NCI-H187 treated with DMSO at 0.1 percent for 48 hours (cell line): ENCODE data around the gene PARP15.
"Not testable (repeated sequence)": the region's sequence is repeated elsewhere in the genome, so short reads cannot be mapped to it uniquely, and the experiment has no call there.

Experiments used
- DNase-seq: peaks from one replicate; lab custom pipeline; 2025; lab: John Stamatoyannopoulos, UW

Gene PARP15

DNA sequence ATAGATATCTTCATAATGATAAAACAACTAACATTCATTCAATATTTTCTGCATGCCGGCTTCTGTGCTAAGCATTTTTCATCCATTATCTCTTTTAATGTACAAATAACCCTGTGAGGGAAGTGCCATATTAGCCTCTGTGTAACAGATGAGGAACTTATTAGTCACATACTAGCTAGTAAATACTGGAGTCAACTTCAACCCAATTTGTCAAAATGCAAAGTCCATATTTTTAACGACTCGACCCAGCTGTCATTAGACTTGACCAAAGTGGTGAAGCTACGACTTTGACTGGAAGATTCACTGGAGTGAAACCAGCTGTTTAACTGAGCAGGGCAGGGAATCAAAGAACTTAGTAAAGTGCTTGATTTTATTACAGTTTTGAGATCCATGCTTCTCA, 41.6 kb downstream of the PARP15 start:
- DNase-seq: no peak

- no peak for DNase-seq
These were observed 42.9 kb downstream of the PARP15 start for GRCh38 chr3:122620399-122620798.

DNA sequence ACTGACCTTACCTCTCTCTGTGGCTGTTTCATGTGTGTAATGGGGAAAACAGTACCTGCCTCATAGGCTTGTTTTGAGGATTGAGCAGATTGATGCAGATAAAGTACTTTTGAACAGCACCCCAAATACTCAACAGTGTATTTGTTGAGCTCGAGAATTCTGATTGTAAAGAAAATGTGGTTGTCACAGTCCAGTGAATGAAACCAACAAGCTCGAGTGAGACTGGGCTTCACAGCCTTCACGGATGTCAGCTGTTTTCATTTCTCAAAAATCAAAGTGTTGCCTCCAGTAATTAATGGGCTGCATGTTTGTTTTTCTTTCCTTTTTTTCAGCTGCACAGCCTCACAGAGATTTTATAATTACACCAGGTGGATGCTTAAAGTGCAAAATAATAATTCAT, 43.7 kb downstream of the PARP15 start:
- DNase-seq: no peak

DNA sequence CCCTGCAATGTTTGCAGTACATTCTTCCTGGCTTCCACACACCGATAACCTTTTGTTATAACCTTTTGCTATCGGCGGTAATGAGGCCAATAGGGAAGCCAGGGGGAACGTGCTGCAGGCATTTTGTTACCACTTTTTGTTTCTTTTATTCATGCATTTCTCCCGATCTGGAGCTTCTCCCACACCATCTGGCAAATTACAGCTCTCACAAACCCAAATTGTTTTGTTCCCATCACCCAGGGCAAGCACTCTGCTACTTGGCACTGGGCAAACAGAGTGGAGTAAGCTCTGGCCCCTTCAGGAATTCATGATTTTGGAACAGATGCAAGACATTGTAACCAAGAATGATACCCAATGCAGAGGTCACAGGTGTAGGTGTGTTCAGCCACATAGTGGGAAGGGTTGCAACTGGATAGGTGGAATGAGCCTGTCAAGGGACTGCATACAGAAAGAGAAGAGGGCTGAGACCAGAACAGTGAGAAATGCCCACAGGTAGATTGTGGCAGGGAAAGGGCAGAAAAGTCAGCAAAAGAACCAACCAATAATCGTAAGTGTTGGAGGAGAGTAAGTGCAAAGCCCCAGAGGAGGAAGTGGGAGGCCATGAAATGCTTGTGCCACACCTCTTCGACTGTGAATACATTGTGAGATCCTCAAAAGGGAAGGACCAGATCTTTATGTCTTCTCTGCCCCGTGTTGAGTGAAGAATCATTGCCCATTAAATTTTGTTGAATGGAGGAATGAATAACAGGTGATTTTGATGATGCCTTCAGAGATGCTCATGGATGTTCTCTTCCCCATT, 45.8 kb downstream of the PARP15 start:
- no peak for DNase-seq

GRCh38 chr3:122626515-122627180, 49.2 kb downstream of the PARP15 start:
- DNase-seq: no peak

DNA sequence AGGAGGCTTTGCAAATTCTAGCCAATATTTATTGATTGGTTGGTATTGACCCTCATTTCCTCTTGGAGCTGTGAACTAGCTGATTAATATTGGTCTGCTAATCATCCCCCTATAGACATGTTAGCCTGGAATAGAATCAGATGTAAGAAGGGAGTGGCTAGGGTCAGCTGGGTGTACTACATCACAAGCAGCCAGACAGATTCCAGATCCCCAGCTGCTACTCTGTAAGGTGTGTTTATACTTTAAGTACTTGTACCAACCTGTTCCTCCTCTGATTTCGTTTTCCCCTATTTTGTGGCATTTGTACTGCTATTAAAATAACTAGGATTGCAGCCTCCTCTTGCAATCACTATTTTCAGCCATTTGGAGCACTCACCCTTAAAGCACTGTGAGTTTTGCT, 49.9 kb downstream of the PARP15 start:
- DNase-seq: no peak

GRCh38 chr3:122628567-122628966, 51.1 kb downstream of the PARP15 start:
- DNase-seq: no peak

DNA sequence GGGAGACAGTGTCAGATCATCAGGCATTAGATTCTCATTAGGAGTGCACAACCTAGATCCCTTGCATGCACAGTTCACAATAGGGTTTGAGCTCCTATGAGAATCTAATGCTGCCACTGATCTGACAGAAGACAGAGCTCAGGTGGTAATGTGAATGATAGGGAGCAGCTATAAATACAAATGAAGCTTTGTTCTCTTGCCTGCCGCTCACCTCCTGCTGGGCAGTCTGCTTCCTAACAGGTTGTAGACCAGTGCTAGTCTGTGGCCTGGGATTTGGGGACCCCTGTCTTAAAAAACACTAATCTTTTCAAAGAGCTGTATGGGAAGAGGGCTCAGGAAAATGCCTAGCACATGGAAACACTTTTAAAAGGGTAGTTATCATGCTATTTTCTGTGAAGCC, 52.3 kb downstream of the PARP15 start:
- no peak for DNase-seq

DNA sequence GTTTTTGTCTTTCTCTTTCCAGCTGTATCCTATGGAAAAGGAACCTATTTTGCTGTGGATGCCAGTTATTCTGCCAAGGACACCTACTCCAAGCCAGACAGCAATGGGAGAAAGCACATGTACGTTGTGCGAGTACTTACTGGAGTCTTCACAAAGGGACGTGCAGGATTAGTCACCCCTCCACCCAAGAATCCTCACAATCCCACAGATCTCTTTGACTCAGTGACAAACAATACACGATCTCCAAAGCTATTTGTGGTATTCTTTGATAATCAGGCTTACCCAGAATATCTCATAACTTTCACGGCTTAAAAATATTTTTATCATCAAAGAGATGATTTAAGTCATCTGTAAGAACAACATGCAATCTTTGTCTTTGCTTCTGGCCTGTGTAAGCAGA, 58.3 kb downstream of the PARP15 start:
- DNase-seq: no peak

GRCh38 chr3:122636697-122637096, 59.2 kb downstream of the PARP15 start:
- DNase-seq: no peak

DNA sequence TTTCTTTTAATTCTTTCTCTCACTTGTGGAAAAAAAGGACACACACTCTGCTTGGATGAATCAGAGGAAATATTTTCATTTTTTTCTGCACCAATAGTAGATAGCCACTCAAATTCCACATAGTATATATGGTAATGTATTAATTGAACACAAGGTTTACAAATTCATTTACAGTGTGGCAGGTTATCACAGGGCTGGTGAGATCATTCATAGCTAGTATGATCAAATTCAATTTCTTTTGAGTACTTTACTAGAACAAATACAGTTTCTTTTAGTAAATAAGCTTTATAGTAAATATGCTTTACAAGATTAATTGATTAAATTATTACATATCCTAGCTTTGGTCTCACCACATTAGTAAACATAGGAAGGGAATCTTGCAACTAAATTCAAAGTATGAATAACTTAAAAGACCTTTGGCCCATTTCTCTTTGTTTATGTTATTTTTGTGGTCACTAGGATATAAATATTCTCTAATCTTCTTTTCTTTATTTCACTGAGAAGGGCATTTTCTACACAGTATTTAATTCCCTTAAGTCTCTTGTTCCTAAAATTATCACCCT, 63.1 kb downstream of the PARP15 start:
- DNase-seq: no peak

- no peak for DNase-seq
These were observed 65.5 kb downstream of the PARP15 start for GRCh38 chr3:122642935-122643334.

DNA sequence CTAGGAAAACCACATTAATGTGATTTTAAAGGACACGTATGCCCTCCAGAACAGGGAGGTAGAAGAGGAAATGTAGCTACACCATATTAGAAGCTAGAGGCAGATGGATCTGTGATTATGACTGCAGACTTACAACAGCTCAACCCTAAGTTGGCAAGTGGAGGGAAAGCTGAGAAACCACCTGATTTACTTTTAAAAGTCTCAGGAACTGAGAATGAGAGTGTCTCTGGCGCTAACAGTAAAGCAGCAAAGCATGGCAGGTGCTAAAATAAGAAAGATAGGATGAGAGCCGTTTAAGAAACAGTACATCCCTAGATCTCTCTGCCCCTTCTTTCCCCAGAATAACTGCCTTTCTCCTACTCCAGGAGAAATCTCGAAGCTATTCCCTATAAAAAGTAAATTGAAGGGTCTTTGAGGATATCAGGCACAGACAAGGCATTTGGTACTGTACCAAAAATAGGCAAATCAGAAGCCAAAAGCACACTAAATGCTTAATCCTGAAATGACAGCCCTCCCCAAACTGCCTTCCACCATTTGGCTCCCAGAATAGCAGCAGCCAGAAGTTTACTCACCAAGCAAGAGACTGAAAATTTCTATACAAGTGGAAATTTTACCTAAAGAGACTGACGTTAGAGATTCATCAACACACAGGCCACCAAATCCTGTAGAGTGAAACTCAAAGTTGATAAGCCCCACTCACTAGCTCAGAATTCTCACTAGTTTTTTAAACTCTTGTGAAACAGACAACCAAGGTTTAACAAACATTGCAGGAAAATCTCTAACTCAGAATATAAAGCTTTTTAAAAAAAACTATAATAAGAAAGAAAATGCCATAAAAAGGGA, 68.9 kb downstream of the PARP15 start:
- DNase-seq: no peak

DNA sequence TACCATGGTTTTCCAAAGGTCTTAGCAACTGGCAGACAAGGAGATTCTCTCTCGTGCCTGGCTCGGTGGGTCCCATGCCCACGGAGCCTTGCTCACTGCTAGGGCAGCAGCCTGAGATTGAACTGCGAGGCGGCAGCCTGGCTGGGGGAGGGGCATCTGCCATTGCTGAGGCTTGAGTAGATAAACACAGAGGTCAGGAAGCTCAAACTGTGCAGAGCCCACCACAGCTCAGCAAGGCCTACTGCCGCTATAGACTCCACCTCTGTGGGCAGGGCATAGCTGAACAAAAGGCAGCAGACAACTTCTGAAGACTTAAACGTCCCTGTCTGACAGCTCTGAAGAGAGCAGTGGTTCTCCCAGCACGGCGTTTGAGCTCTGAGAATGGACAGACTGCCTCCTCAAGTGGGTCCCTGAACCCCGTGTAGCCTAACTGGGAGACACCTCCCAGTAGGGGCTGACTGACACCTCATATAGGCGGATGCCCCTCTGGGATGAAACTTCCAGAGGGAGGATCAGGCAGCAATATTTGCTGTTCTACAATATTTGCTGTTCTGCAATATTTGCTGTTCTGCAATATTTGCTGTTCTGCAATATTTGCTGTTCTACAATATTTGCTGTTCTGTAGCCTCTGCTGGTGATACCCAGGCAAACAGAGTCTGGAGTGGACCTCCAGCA, 73.9 kb downstream of the PARP15 start:
- not testable (repeated sequence) for DNase-seq

GRCh38 chr3:122651962-122652361, 74.5 kb downstream of the PARP15 start:
- not testable (repeated sequence) for DNase-seq

DNA sequence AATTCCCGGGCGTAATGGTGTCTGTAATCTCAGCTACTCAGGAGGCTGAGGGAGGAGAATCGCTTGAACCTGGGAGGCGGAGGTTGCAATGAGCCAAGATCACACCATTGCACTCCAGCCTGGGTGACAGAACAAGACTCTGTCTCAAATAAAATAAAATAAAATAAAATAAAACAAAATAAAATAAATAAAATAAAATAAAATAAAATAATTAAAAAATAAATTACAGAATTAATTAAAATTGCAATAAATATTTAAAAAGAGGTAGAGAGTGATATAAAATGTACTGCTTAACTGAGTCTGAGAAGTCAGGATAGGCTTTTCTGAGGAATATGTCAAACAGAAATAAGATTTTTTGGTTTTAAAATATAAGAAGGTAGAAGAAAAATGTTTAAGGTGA, 80.9 kb downstream of the PARP15 start:
- not testable (repeated sequence) for DNase-seq

DNA sequence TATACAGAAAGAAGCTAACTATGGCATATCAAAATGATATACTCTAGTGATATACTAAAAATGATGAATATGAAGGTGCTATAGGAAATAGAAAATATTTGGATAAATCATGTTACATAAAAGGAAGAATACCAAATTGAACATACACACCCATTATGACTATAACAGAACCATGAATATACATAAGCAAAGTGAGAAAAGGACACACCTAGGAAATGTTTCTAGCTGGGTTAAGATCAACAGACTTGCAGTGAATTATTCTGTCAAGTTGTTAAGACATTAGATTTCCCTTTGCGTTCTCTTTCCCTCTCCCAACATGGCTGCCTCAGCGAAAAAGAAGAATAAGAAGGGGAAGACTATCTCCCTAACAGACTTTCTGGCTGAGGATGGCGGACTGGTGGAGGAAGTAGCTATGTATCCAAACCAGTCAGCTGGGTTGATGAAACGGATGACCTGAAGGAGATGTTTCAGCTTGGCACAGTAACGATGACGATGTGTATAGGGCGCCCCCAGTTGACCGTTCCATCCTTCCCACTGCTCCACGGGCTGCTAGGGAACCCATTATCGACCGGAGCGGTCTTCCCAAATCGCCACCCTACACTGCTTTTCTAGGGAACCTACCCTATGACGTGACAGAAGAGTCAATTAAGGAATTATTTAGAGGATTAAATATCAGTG, 83.0 kb downstream of the PARP15 start:
- no peak for DNase-seq

DNA sequence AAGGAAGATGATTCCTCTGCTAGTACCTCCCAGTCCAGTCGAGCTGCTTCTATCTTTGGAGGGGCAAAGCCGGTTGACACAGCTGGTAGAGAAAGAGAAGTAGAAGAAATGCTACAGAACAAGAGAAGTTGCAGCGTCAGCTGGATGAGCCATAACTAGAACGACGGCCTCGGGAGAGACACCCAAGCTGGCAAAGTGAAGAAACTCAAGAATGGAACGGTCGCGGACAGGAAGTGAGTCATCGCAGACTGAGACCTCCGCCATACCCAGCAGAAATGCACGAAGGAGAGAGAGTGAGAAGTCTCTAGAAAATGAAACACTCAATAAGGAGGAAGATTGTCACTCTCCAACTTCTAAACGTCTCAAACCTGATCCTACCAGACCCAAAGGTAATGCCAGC, 84.2 kb downstream of the PARP15 start:
- DNase-seq: no peak

DNA sequence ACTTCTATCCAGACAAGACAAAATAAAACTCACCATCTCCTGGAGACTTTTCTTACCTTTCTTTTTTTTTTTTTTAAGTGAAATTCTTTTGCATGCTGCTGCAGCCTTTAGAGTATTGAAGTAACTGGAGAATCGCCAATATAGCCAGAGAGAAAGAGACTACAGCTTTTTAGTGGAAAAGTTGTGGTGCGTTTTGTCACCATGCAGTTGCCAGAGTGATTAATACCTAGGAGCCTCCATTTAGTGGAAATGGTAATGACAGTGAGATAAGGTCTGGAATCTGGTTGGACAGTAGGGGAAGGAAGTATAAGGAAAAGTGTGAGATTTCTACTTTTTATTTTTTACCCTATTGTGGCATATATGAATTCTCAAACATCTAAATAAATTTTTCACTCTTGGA, 85.1 kb downstream of the PARP15 start:
- DNase-seq: no peak

DNA sequence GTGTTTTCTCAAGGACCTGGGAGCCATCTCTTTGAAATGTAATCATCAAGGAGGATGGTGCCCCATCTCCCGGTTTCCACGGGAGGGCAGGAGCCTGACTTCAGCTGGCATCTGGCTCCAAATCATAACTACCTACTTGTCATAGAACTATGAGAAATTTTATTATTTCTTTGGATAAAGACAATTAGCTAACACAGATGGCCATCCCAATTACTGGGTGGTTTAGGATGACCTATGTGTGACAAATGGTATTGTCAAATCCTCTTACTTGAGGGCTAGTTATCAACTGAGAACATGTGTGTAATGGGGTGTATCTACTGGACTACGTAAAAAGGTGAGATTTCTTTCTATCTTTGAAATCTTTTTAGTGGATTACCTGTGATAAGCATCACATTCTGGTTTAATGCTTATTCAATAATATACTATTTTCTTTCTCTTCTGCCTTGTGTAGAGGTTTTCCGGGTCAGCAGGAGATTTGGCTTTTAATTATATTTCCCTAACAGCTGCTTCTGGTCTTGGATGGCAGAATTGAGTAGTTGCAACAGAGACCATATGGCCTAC, 87.9 kb downstream of the PARP15 start:
- DNase-seq: no peak

GRCh38 chr3:122665881-122666280, 88.4 kb downstream of the PARP15 start:
- no peak for DNase-seq
